SU-DHL-6 (cell line): ENCODE data around the gene CLSTN2.

Experiments
- H2AFZ ChIP-seq: fragments of 200-600 bp; sonication (generic); 2 replicates; pipeline ENCODE4 v1.6.1; 2014; ENCODE audit warnings: low read depth, mild to moderate bottlenecking, moderate library complexity, mixed read lengths, antibody characterized with exemption, low read length; ENCODE audit not compliant: severe bottlenecking
- H3F3A ChIP-seq: fragments of 200-600 bp; shearing (Covaris generic); 2 replicates; pipeline ENCODE4 v1.6.0; 2016; ENCODE audit warnings: antibody characterized with exemption, mild to moderate bottlenecking; ENCODE audit not compliant: insufficient read depth
- H3K27ac ChIP-seq: fragments of 200-600 bp; sonication (generic); 2 replicates; pipeline ENCODE4 v1.5.1; 2016; ENCODE audit warnings: low read depth, mild to moderate bottlenecking, low read length, moderate library complexity, mixed read lengths
- H3K27me3 ChIP-seq: fragments of 200-600 bp; sonication (generic), shearing (Covaris generic); 2 replicates; pipeline ENCODE4 v1.6.0; 2014; ENCODE audit warnings: mild to moderate bottlenecking, low read length
- H3K36me3 ChIP-seq: fragments of 200-600 bp; sonication (generic); 2 replicates; pipeline ENCODE4 v1.6.1; 2014; ENCODE audit warnings: mild to moderate bottlenecking, low read length, mixed read lengths
- H3K4me2 ChIP-seq: fragments of 300-600, 200-600 bp; shearing (Covaris generic), sonication (generic); 2 replicates; pipeline ENCODE4 v1.6.0; 2014; ENCODE audit warnings: low read length, low read depth, mild to moderate bottlenecking; ENCODE audit not compliant: poor library complexity, severe bottlenecking
- H3K4me3 ChIP-seq: fragments of 200-600 bp; sonication (generic); 2 replicates; pipeline ENCODE4 v1.5.1; 2014; ENCODE audit warnings: antibody characterized with exemption, low read length, mild to moderate bottlenecking, mixed read lengths; ENCODE audit not compliant: insufficient read depth, poor library complexity, severe bottlenecking
- H3K79me2 ChIP-seq: fragments of 200-600 bp; sonication (generic); 2 replicates; pipeline ENCODE4 v1.6.1; 2014; ENCODE audit warnings: mild to moderate bottlenecking, low read length, moderate library complexity; ENCODE audit not compliant: insufficient read depth
- H3K9ac ChIP-seq: fragments of 200-600 bp; sonication (generic); 2 replicates; pipeline ENCODE4 v1.7.0; 2014; ENCODE audit warnings: mild to moderate bottlenecking, low read length
- H3K9me2 ChIP-seq: fragments of 200-600 bp; sonication (generic); replicated peaks from 2 replicates; pipeline ENCODE4 v1.6.1; 2014; ENCODE audit warnings: low read length; ENCODE audit not compliant: insufficient read depth
- H3K9me3 ChIP-seq: fragments of 200-600 bp; sonication (generic); 2 replicates; pipeline ENCODE4 v1.6.1; 2014; ENCODE audit warnings: low read length, mixed read lengths; ENCODE audit not compliant: insufficient read depth
- H4K20me1 ChIP-seq: fragments of 200-600 bp; sonication (generic); 2 replicates; pipeline ENCODE4 v1.6.1; 2014; ENCODE audit warnings: low read depth, mild to moderate bottlenecking, antibody characterized with exemption, low read length, moderate library complexity, mixed read lengths
- EZH2phosphoT487 ChIP-seq: fragments of 200-600 bp; sonication (generic), shearing (Covaris generic); conservative IDR thresholded peaks from 2 replicates; pipeline ENCODE4 v1.6.1; 2018; ENCODE audit warnings: mild to moderate bottlenecking, antibody characterized with exemption, low read length, moderate library complexity, mixed read lengths
- TF ChIP-seq, protein P1 (sequence below): fragments of 200-600 bp; sonication (generic); IDR thresholded peaks from one replicate; pipeline ENCODE4 v1.5.1; 2017; ENCODE audit warnings: antibody characterized with exemption, mild to moderate bottlenecking, low read length, moderate library complexity; ENCODE audit not compliant: insufficient read depth, poor library complexity, severe bottlenecking

CLSTN2 gene

GRCh38 chr3:140294058-140294457 lies 359.1 kb downstream of the CLSTN2 start:
- Histone ChIP-seq H3K9me3 (no peaks in the 10 kb centered on the region), H3K4me3 (no peak overlapping the region), H3K27me3 (no peaks in the 10 kb centered on the region), H2AFZ (no peak overlapping the region), H3K4me2 (no peak overlapping the region), H4K20me1 (no peaks in the 10 kb centered on the region), H3K79me2 (no peaks in the 10 kb centered on the region), H3K36me3 (no peaks in the 10 kb centered on the region), H3K9ac (no peak overlapping the region), H3K9me2 (no peaks in the 10 kb centered on the region), H3K27ac (no peak overlapping the region), H3F3A (no peaks in the 10 kb centered on the region)
- TF ChIP-seq EZH2phosphoT487: no peak
- TF ChIP-seq, protein P1, sequence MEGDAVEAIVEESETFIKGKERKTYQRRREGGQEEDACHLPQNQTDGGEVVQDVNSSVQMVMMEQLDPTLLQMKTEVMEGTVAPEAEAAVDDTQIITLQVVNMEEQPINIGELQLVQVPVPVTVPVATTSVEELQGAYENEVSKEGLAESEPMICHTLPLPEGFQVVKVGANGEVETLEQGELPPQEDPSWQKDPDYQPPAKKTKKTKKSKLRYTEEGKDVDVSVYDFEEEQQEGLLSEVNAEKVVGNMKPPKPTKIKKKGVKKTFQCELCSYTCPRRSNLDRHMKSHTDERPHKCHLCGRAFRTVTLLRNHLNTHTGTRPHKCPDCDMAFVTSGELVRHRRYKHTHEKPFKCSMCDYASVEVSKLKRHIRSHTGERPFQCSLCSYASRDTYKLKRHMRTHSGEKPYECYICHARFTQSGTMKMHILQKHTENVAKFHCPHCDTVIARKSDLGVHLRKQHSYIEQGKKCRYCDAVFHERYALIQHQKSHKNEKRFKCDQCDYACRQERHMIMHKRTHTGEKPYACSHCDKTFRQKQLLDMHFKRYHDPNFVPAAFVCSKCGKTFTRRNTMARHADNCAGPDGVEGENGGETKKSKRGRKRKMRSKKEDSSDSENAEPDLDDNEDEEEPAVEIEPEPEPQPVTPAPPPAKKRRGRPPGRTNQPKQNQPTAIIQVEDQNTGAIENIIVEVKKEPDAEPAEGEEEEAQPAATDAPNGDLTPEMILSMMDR: no peak

DNA sequence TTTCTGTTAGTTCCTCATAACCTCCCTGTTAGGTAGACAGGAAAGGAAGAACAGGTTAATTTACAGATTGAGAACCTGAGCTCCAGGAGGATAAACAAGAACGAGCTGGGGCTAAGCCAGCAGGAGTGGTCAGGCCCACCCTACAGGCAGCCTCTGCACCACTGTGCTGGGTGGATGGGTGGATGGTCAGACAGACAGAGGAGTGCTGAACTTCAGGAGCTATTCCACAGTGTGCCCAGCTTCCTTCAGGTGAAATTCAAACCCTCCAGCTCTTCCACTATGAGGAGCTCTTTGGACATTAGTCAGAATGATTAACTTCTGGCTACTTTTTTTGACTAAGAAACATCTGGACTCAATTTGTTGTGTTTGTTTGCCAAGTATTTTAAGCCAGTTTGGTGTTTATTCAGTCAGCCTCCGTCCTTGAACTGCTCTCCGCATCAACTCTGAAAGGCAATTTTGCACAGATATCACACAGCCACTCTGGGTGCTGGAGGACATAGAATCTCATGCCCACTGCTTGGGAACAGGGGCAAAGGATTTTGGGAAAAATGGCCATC lies 361.9 kb downstream of the CLSTN2 start:
- Histone ChIP-seq H3K9me2 (no peaks in the 10 kb centered on the region), H4K20me1 (no peaks in the 10 kb centered on the region), H3F3A (no peaks in the 10 kb centered on the region), H2AFZ (no peak overlapping the region), H3K79me2 (no peaks in the 10 kb centered on the region), H3K4me2 (no peak overlapping the region), H3K27me3 (no peaks in the 10 kb centered on the region), H3K36me3 (no peaks in the 10 kb centered on the region), H3K9ac (no peak overlapping the region), H3K4me3 (no peak overlapping the region), H3K27ac (no peak overlapping the region), H3K9me3 (no peaks in the 10 kb centered on the region)
- TF ChIP-seq, protein P1: no peak
- no peak for TF ChIP-seq EZH2phosphoT487

DNA sequence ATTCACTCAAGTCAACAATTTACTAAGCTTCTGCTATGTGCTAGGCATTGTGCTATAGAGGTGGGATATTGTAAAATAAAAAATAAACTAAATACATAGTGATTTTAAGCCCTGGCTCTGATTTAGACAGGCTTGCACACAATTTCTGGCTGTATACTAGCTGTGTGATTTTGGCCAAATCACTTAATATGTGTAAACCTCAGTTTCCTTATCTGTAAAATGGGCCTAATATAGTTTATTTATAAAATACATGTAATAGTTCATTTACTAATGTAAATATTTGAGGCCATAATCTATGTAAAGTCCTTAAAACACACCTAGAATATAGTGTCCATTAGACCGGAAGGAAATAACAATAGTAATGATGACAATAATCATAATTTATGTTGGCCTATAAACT lies 363.1 kb downstream of the CLSTN2 start:
- TF ChIP-seq, protein P1: no peak
- no peak for TF ChIP-seq EZH2phosphoT487
- H3K4me3 ChIP-seq: no peak overlapping the region
- H4K20me1 ChIP-seq: no peaks in the 10 kb centered on the region
- no peak overlapping the region for H3K27ac ChIP-seq
- H3K27me3 ChIP-seq: no peaks in the 10 kb centered on the region
- H3K36me3 ChIP-seq: no peaks in the 10 kb centered on the region
- H2AFZ ChIP-seq: no peak overlapping the region
- no peak overlapping the region for H3K9ac ChIP-seq
- no peaks in the 10 kb centered on the region for H3K9me3 ChIP-seq
- no peak overlapping the region for H3K4me2 ChIP-seq
- H3F3A ChIP-seq: no peaks in the 10 kb centered on the region
- H3K79me2 ChIP-seq: no peaks in the 10 kb centered on the region
- H3K9me2 ChIP-seq: no peaks in the 10 kb centered on the region
